ES-I3 (cell line): Measurements from ENCODE around the gene PTGFR.

Experiments
- H3K36me3 ChIP-seq: 2 replicates; pipeline ENCODE4 v1.6.1; 2013; ENCODE audit warnings: mild to moderate bottlenecking, low read length, control low read depth, moderate library complexity; ENCODE audit not compliant: insufficient read depth
- H3K4me1 ChIP-seq: 2 replicates; pipeline ENCODE4 v1.6.1; 2013; ENCODE audit warnings: mild to moderate bottlenecking, control low read depth, low read length; ENCODE audit not compliant: insufficient read depth
- H3K9ac ChIP-seq: 2 replicates; pipeline ENCODE4 v1.6.1; 2013; ENCODE audit warnings: low read depth, mild to moderate bottlenecking, low read length, moderate library complexity
- H3K9me3 ChIP-seq: 2 replicates; pipeline ENCODE4 v1.6.1; 2013; ENCODE audit warnings: mild to moderate bottlenecking, low read length, moderate library complexity; ENCODE audit not compliant: control insufficient read depth, insufficient read depth

Gene PTGFR

DNA sequence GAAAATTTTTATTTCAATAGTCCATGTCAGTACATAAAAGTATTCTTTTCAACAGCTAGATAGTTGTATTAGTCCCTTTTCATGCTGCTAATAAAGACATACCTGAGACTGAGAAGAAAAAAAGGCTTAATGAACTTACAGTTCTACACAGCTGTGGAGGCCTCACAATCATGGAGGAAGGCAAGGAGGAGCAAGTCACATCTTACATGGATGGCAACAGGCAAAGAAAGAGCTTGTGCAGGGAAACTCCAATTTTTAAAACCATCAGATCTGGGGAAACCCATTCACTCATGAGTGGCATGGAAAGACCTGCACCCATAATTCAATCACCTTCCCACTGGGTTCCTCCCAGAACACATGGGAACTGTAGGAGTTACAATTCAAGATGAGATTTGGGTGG lies 50.7 kb downstream of the PTGFR start:
- Histone ChIP-seq H3K9me3 (peaks cover 4% of the 10 kb centered on the region; the same call in 1 of the 2 replicates), H3K9ac (no peak overlapping the region), H3K4me1 (no peaks in the 10 kb centered on the region), H3K36me3 (no peaks in the 10 kb centered on the region)

DNA sequence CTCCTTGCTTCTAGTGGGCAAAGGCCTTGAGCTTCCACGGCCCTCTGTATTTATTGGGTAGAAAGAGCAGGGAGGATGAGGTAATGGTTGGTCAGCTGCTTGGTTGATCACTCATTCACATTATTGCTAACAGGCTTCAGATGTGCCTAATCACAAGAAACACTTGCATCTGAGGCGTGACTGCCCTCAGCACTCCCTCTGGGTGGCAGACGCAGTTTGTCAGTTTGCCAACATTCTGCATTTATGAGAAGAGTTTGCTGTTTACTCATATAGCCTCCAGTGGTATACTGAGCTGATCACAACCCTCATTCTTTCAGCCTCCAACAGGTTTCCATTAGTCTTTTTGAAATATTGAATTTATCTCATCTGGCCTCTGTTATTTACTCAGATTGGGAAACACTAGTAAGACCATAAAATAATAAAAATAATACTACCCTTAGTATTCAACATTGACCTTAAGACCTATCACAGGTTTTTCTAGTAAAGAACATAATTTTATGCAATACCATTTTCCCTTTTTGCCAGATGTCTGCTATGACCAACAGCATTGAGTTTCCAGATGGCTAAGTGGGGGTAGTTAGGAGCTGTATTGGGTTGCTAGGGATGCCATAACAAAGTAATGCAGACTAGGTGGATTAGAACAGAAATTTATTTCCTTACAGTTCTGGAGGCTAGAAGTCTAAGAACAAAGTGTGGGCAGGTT lies 53.3 kb downstream of the PTGFR start:
- peaks cover 4% of the 10 kb centered on the region; the same call in 1 of the 2 replicates for H3K9me3 ChIP-seq
- no peaks in the 10 kb centered on the region for H3K4me1 ChIP-seq
- H3K9ac ChIP-seq: no peak overlapping the region
- no peaks in the 10 kb centered on the region for H3K36me3 ChIP-seq

DNA sequence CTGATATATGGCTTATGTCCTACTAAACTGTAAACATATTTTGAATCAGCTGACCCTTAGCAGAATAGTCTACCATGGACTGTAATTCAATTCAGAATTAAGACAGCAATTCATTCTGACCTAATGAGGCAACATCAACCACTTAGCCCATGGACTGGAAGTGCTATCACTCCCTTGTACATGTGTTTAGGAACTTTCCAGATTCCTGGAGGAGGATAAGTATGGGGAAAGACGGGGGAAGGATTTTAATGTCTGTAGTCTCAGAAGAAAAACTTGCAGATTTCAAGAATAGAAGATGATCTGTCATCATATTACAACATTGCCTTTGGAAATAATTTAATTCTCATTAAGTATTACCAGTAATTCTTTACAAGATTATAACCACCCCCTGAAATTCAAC lies 56.3 kb downstream of the PTGFR start:
- Histone ChIP-seq H3K9me3 (no peaks in the 10 kb centered on the region), H3K36me3 (no peaks in the 10 kb centered on the region), H3K9ac (no peak overlapping the region), H3K4me1 (no peaks in the 10 kb centered on the region)

DNA sequence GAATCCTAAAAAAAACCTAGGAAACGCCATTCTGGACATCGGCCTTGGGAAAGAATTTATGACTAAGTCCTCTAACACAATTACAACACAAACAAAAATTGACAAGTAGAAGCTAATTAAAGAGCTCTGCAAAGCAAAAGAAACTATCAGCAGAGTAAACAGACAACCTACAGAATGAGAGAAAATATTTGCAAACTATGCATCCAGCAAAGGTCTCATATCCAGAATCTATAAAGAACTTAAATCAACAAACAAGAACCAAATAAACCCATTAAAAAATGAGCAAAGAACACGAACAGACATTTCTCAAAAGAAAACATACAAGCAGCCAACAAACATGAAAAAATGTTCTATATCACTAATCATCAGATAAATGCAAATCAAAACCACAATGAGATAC lies 58.6 kb downstream of the PTGFR start:
- no peaks in the 10 kb centered on the region for H3K36me3 ChIP-seq
- H3K9ac ChIP-seq: no peak overlapping the region
- H3K9me3 ChIP-seq: no peaks in the 10 kb centered on the region
- no peaks in the 10 kb centered on the region for H3K4me1 ChIP-seq

DNA sequence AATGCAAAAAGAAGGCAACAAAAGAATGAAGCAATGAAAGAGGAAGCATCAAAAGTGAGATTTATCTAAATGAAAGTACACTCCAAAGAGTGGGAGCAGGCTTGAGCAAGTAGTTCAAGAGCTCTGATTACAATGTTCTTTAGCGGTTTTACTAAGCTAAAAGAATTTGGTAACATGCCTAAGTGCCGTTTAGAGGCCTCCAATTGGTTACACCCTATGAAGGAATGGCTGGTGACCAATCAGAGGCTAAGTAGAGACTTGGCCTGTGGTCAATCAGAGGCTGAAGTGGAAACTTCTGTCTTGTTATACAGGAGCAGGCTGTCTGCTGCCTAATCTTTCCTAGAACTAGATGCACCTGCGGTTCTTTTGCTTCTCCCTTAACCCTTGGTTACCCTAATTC lies 59.1 kb downstream of the PTGFR start:
- H3K4me1 ChIP-seq: no peaks in the 10 kb centered on the region
- H3K36me3 ChIP-seq: no peaks in the 10 kb centered on the region
- H3K9me3 ChIP-seq: no peaks in the 10 kb centered on the region; the same call in 1 of the 2 replicates
- H3K9ac ChIP-seq: no peak overlapping the region

DNA sequence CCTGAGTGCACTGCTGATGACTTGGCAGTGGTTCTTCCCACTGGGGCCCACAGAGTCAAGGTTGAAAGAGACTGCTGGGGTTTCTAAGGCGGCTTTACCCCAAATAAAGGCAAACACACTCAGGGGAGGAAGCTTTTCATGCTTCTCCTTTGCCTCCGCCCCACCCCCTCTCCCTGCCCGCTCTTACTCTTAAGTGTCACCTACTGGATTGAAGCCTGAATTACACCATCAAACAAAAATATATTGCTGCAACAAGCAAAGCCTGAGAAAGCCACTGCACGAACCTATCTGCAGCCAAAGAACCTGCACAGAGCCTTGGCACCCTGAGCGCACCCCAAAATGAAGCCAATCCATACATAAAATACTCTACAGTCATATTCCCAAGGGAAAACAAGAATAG lies 63.1 kb downstream of the PTGFR start:
- H3K36me3 ChIP-seq: no peaks in the 10 kb centered on the region
- no peaks in the 10 kb centered on the region; the same call in 1 of the 2 replicates for H3K9me3 ChIP-seq
- H3K9ac ChIP-seq: no peak overlapping the region
- no peaks in the 10 kb centered on the region for H3K4me1 ChIP-seq

DNA sequence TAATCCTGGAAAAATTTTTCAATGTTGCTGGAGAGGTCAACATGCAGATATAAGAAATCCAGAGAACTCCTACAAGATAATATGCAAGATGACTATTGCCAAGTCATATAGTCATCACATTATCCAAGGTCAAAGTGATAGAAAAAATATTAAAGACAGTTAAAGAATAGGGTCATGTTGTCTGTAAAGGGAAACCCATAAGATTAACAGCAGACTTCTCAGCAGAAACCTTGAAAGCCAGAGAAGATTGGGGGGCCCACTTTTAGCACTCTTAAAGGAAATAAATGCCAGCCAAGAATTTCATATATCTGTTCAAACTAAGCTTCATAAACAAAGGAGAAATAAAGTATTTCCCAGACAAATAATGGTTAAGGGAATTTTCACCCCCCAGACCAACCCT lies 64.1 kb downstream of the PTGFR start:
- Histone ChIP-seq H3K9me3 (no peaks in the 10 kb centered on the region; the same call in 1 of the 2 replicates), H3K36me3 (no peaks in the 10 kb centered on the region), H3K4me1 (no peaks in the 10 kb centered on the region), H3K9ac (no peak overlapping the region)

DNA sequence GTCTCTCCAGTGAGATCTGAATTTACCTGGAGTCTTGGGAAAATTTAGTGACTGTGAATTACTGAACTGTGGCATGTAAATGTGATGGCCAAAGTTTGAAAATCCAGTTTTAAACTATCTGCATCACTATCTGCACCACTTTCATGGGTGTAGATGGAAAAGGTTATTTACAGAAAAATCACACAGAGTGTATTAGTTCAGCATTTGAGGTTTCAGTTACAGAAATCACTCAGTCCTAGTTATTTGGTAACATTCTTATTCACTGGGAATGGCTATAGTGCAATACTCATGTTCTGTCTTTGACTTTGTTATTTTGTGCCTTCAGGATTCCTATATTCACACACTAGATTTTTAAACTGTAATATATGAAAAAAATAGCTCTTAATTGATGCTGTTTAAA lies 68.9 kb downstream of the PTGFR start:
- Histone ChIP-seq H3K9me3 (no peaks in the 10 kb centered on the region; the same call in 1 of the 2 replicates), H3K36me3 (no peaks in the 10 kb centered on the region), H3K4me1 (no peaks in the 10 kb centered on the region), H3K9ac (no peak overlapping the region)

DNA sequence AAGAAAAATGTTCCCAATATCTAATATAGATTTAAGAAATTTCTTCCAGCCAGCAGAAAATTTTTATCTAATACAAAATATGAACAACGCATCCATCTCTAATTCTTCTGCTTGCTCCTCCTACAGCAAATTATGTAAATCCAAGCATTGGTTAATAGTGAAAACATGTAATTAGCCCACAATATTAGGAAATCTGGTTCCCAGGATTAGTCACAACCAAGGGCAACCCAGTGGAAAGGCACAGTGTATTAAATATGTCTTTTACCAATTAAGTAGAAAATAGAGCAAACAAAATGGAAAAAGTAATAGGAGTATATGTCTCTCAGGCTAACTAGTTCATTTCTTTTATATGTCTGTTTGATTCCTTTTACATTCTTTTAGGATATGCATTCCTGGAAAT lies 70.0 kb downstream of the PTGFR start:
- no peaks in the 10 kb centered on the region for H3K9me3 ChIP-seq
- no peaks in the 10 kb centered on the region for H3K4me1 ChIP-seq
- H3K36me3 ChIP-seq: no peaks in the 10 kb centered on the region
- H3K9ac ChIP-seq: no peak overlapping the region

DNA sequence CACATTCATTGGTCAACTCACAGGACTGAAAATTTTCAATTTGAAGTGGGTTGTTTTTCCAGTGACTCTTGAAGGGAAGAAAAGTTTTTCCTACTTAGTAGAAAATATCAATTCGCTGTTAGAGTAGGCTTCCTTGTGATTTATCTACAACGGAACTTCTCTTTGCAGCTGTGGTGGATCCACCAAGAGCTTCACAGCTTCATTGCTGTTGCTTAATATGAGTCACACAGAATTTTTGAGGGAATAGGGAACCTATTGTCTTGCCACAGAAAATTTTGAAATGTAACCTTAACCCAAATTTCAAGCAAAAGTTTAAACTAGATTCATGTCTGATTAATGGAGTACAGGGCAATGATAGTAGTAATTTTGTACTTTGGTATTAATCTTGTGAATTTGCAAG lies 71.1 kb downstream of the PTGFR start:
- H3K36me3 ChIP-seq: no peaks in the 10 kb centered on the region
- H3K9me3 ChIP-seq: no peaks in the 10 kb centered on the region
- H3K9ac ChIP-seq: no peak overlapping the region
- no peaks in the 10 kb centered on the region for H3K4me1 ChIP-seq

DNA sequence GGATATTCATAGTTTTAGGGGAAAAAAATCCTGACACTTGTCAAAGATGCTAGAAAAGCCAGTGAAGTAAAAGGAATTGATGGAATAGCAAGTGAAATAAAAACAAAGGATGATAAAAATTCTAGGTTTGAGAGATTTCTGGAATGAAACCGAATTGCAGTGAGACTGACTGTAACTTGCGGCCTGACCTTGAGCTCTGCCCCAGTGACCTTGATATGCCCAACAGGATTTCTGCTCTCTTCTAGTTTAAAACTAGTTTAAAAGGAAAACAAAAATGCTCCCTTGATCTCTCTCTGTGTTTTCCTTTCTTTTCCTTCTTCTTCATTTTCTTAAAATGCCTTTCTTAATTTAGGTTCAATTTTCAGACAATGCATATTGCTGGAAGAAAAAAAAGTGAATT lies 74.6 kb downstream of the PTGFR start:
- H3K4me1 ChIP-seq: no peaks in the 10 kb centered on the region
- no peak overlapping the region for H3K9ac ChIP-seq
- H3K36me3 ChIP-seq: no peaks in the 10 kb centered on the region
- no peaks in the 10 kb centered on the region for H3K9me3 ChIP-seq

DNA sequence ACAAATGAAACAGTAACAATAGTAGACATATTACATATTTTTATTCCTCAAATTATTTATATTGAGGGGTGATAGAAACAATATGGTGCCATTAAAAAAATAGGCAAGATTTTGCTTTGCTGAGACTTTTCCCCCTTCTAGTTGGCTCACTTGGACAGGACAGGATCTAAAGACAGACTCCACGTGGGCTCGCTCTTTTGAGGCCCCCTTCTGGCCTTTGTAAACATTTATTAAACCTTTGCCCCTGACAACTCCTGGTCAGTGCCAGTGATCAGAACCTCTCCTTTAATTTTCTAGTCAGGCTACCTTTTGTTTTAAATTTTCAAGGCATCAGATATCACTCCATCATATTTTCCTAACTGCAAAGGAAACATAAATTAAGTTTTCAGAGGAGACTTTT lies 79.8 kb downstream of the PTGFR start:
- Histone ChIP-seq H3K9me3 (no peaks in the 10 kb centered on the region), H3K36me3 (no peaks in the 10 kb centered on the region)

DNA sequence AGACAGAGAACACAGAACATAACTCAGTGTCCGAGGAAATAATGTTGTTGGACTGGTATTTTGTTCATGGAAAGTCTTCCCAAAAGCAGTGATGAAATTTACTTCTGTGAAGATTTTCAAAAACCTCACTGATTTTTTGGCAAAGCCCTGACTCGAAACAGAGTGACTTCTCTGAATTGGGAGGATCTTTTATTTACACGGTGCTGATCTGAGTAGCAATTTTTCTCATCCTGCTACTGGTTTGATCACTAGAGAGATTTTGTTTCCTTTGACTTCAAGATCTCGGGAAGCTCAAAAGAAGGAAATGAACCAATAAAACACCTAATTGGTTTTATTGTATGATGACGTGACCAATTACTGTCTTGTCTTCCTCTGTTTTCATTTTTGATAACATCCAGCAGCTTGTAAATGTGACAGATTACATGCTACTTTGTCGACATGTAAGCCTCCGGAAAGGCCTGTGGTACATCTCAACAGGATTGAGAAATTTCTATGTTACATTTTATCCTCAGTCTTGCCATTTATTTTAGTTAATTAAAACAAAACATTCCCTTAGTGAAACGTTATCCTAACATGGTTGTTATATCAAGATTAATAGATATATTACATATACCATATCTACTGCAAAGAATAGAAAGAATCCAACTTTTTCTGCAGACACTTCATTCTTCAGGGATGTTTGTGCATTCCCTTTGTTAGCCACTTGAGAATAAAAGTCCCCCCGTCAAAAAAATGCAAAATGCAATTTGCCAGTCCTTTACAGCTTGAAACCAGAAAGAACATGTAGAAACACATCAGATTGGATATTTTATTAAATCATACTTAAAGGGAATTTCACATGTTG lies 86.7 kb downstream of the PTGFR start:
- Histone ChIP-seq H3K9ac (no peak overlapping the region), H3K4me1 (no peaks in the 10 kb centered on the region), H3K36me3 (no peaks in the 10 kb centered on the region), H3K9me3 (no peaks in the 10 kb centered on the region)

More for the DNA sequence above, 79.8 kb downstream of the PTGFR start:
- H3K4me1 ChIP-seq: no peaks in the 10 kb centered on the region
- no peak overlapping the region for H3K9ac ChIP-seq

DNA sequence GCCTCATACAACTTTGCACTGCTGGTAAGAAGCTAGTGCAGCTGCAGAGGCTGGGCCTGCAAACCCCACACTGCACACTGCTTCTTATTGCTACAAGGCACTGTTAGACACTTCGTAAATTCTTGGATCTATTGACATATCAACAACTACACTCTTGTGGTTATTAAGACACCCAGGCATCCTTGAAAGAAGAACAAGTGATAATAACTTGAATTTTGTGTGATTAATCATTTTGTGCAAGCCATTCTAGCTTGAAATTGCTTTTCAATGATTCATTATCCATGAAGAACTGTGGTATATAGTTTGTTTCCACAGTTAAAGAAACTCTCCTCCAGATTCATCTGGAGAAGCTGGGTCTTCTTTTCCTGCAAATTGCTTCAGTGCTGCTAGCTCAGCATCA lies 95.8 kb downstream of the PTGFR start:
- Histone ChIP-seq H3K9me3 (no peaks in the 10 kb centered on the region), H3K36me3 (no peaks in the 10 kb centered on the region), H3K4me1 (no peaks in the 10 kb centered on the region), H3K9ac (no peak overlapping the region)

DNA sequence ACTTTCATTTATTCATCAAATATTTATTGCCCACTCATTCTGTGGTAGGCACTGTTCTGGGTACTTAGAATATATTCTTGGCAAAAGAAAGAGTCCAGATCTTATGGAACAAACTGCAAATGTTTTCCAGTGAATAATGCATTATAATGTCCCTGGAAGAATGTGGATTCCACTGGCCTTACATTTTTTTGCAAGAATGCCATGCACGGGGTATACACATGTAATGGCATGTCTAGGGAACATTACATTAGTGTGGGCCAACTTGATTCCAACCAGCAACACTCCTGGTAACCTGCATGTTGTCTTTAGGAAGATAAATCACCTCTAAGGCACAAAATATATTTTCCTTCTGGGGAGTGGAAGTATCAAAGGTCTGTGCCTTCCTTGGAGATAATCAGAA lies 96.4 kb downstream of the PTGFR start:
- H3K9ac ChIP-seq: no peak overlapping the region
- no peaks in the 10 kb centered on the region for H3K9me3 ChIP-seq
- no peaks in the 10 kb centered on the region for H3K36me3 ChIP-seq
- no peaks in the 10 kb centered on the region for H3K4me1 ChIP-seq
